Mammary epithelial cell (primary cell): ENCODE results near the gene THOP1.

ENCODE experiments used
- EZH2 ChIP-seq: IDR thresholded peaks from 2 replicates; pipeline ENCODE4 v1.6.1; 2012; ENCODE audit warnings: low read length, inconsistent platforms, borderline replicate concordance
- TF ChIP-seq, protein P1 (sequence below), 2 donors: IDR thresholded peaks in 1 of 2; conservative IDR thresholded peaks in 1 of 2; 2 replicates each; pipeline ENCODE4 v1.5.1; 2011 to 2012; ENCODE audit warnings: inconsistent platforms in 2 of 2, low read length in 2 of 2, mild to moderate bottlenecking in 2 of 2, control low read depth in 1 of 2, low read depth in 1 of 2; ENCODE audit not compliant: insufficient read depth in 1 of 2; ENCODE audit errors: extremely low read depth in 1 of 2

DNA sequence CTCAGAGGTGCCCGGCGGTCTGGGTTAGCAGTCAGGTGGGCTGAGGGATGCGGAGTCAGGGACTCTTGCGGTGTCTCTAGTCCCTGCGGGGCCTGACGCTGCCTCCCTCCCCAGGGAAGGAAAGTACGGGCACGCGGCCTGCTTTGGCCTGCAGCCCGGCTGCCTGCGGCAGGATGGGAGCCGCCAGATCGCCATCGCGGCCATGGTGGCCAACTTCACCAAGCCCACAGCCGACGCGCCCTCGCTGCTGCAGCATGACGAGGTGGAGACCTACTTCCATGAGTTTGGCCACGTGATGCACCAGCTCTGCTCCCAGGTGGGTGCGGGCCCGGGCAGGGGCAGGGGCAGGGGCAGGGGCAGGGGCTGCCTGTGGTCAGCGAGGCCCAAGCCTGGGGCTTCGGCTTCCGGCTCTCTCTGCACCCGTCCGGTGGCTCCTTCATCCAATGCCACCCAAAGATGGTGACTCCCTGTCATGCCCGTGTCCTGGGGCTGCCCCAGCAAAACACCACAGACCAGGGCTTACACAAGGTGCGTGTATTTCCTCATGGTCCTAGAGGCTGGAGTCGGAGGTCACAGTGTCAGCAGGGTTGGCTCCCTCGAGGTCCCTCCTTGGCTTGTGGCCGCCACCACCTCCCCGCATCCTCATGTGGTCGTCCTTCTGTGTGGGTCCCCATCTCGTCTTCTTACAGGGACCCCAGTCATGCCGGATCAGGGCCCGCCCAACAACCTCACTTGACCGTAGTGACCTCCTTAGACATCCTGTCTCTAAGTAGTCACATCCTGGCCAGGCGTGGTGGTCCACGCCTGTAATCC, 23.0 kb downstream of the THOP1 start:
- TF ChIP-seq, protein P1, sequence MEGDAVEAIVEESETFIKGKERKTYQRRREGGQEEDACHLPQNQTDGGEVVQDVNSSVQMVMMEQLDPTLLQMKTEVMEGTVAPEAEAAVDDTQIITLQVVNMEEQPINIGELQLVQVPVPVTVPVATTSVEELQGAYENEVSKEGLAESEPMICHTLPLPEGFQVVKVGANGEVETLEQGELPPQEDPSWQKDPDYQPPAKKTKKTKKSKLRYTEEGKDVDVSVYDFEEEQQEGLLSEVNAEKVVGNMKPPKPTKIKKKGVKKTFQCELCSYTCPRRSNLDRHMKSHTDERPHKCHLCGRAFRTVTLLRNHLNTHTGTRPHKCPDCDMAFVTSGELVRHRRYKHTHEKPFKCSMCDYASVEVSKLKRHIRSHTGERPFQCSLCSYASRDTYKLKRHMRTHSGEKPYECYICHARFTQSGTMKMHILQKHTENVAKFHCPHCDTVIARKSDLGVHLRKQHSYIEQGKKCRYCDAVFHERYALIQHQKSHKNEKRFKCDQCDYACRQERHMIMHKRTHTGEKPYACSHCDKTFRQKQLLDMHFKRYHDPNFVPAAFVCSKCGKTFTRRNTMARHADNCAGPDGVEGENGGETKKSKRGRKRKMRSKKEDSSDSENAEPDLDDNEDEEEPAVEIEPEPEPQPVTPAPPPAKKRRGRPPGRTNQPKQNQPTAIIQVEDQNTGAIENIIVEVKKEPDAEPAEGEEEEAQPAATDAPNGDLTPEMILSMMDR (conservative IDR thresholded peaks at IDR 0.05 in 1 of 2, IDR thresholded peaks at IDR 0.05 in 1 of 2; ENCODE audit: extremely low read depth in 1 of 2, insufficient read depth in 1 of 2, low read depth in 1 of 2, low read length in 2 of 2) = no peak
- TF ChIP-seq EZH2 = no peak
